SK-N-DZ (cell line): ENCODE results near the gene NYAP1.

Experiments used
- DNase-seq: peaks from one replicate; pipeline ENCODE4 v3.0.0-alpha.2; 2015; ENCODE audit warnings: low spot score

Gene NYAP1

GRCh38 chr7:100456562-100456961 lies 27.2 kb upstream of the NYAP1 start:
- DNase-seq = no peak

GRCh38 chr7:100457033-100457432 lies 26.7 kb upstream of the NYAP1 start:
- DNase-seq = no peak

DNA sequence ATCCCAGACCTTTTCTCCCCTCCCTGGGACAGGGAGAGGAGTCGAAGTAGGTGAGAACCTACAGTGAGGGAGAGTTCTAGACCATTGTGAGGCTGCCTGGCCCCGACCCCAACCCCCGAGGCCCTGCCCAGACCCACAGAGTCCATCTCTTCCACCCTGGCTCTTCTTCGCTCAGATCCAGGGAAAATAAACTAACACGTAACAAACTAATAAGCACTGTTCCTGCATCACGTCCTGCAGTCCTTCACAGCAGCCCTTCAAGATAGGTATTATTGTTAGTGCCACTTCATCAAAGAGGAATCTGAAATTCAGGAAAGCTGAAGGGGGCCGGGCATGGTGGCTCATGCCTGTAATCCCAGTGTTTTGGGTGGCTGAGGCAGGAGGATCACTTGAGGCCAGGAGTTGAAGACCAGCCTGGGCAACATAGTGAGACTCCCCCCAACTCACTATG lies 19.5 kb upstream of the NYAP1 start, which contains the start of gene SPACDR:
Gene SPACDR (minus strand): TSS at position 51 of the 451 bp plus-strand sequence. CDS start 235 bp downstream, outside the sequence.
- no peak for DNase-seq

DNA sequence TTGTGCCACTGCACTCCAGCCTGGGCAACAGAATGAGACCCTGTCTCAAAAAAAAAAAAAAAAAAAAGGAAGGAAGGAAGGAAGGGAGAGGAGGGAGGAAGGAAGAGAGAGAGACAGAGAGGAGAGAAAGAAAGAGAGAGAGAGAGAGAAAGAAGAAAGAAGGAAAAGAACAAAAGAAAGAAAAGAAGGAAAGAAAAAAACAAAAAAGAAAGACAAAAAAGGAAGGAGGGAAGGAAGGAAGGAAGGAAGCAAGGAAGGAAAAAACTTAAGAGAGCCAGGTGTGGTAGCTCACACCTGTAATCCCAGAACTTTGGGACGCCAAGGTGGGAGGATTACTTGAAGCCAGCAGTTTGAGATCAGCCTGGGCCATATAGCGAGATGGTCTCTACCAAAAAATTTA lies 18.9 kb upstream of the NYAP1 start:
- DNase-seq = no peak

DNA sequence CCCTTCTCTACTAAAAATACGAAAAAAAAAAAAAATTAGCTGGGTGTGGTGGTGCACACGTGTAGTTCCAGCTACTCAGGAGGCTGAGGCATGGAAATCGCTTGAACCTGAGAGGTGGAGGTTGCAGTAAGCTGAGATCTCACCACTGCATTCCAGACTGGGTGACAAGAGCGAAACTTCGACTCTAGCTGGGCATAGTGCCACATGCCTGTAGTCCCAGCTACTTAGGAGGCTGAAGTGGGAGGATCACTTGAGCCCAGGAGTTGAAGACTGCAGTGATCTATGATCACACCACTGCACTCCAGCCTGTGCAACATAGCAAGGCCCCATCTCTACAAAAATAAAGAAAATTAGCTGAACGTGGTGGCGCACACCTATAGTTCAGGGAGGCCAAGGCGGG lies 18.4 kb upstream of the NYAP1 start:
- DNase-seq = no peak

- peak; percentile 67 for DNase-seq
Observed at GRCh38 chr7:100465702-100466311, 17.9 kb upstream of the NYAP1 start.

- no peak for DNase-seq
Observed at GRCh38 chr7:100466653-100467605, 16.8 kb upstream of the NYAP1 start.

DNA sequence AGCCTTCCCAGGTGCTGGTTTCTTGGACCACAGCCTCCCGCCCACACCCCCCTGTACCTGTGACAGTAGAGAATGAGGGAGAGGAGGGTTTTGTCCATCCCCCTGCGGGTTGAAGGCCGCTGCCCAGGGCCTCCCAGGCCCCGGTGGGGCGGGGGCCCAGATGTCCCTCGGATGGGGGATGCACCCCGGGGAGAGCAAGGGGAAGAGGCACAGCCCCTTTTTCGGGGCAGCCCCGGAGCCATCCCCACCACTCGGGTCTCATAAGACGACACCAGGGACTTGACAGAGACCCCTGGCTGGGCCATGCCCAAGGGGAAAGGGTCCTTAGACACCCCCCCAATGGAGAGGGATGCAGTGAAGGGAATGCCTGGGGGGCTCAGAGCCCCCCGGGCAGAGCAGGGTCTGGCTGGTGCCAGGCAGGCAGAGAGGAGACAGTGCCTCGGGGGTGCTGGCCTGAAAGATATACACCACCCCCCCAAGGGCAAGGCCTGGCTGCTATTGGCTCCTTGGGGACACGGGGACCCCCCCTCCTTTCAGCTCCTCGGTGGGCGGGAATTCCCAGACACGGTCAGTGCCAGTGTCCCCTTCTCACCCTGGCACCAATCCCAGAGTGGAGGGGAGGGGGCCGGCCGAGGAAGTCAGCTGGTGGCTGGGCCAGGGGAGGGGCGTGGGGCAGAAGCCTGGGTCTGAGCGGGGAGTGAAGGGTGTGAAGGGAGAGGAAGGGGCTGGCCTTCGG lies 15.9 kb upstream of the NYAP1 start:
- no peak for DNase-seq

GRCh38 chr7:100469227-100470044 lies 14.3 kb upstream of the NYAP1 start:
- DNase-seq = peak; percentile 76

GRCh38 chr7:100471021-100471420 lies 12.7 kb upstream of the NYAP1 start:
- DNase-seq = no peak

DNA sequence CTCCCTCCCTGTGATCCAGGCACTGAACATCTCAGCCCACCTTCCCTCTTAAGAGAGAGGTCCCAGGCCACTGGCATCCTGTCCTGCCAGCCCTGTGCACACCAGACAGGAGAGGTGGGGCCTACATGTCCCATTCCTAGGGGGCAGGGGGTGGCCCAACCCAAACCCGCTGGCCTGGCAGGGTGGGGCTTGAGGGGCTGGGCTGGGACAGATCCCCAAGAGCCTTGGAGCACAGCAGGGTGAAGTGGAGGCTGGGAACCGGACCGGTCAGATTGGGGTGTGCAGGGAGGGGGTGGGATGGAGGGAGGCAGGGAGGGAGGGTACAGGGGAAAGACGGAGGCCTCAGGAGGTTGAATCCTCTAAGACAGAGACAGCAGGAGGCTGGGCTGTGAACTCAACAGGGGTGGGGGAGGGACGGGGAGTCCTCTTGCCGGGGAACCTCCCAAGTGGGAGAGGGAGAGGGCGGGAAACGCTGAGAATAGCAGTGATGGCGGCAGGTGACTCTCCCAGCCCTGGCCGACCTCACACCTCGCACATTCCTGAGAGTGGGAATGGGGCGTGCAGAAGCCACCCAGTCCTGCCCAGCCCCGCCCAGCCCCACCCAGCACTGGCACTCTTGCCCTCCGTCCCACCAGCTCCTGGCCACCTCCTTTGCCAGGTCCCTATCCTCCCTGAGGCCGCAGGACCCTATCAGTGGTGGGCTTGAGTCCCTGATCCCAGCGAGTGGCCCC lies 11.4 kb upstream of the NYAP1 start:
- DNase-seq = no peak

DNA sequence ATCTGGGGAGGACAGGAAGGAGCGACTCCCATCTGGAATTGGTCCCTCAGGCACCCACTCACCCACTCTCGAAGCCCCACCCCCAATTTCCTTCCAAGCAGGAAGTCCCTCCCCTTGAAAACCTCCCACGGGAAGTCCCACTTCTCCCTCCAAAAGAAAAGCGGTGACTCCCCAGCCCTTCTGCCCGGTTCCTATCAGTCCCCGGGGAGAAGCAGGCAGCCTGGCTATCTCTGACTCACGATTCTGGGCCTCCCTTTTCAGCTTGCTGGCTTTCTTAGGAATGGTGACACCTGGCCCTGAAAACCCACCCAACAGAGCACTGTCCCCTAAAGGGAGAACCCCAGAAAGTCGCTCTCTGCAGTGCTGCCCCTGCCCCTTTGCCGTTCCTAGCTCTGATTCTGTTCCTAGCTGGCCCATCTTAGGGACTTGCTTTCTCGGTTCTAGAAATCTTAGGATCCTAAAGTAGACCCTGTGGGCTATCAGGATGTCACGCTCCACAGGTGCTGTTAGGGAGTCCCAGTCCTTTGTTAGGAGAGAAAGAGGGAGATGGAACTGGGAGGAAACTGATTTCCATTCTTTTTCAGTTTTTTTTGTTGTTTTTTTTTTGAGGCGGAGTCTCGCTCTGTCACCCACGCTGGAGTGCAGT lies 10.8 kb upstream of the NYAP1 start:
- no peak for DNase-seq

- no peak for DNase-seq
Observed at GRCh38 chr7:100475549-100475948, 8.2 kb upstream of the NYAP1 start.

- no peak for DNase-seq
Observed at GRCh38 chr7:100476101-100476780, 7.5 kb upstream of the NYAP1 start.

GRCh38 chr7:100476903-100477870 lies 6.5 kb upstream of the NYAP1 start:
- no peak for DNase-seq

DNA sequence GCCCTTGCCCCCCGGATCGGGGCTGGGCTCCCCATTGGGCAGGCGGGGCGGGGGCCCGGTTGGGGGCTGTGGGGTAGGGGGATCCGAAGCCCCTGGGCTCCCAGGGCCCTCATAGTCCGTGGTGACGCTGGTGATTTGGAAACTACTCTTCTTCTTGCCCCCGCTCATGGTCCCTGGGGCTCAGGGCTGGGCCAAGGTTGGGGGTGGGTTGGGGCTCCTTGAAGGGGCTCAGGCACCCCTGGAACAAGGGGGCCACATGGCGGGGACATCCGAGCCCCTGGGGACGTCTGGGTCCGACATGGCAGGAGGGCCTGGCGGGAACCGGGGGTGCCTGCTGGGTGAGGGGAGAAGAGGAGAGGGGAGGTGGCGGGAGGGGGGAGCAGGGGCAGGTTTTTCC lies 5.9 kb upstream of the NYAP1 start:
- no peak for DNase-seq

DNA sequence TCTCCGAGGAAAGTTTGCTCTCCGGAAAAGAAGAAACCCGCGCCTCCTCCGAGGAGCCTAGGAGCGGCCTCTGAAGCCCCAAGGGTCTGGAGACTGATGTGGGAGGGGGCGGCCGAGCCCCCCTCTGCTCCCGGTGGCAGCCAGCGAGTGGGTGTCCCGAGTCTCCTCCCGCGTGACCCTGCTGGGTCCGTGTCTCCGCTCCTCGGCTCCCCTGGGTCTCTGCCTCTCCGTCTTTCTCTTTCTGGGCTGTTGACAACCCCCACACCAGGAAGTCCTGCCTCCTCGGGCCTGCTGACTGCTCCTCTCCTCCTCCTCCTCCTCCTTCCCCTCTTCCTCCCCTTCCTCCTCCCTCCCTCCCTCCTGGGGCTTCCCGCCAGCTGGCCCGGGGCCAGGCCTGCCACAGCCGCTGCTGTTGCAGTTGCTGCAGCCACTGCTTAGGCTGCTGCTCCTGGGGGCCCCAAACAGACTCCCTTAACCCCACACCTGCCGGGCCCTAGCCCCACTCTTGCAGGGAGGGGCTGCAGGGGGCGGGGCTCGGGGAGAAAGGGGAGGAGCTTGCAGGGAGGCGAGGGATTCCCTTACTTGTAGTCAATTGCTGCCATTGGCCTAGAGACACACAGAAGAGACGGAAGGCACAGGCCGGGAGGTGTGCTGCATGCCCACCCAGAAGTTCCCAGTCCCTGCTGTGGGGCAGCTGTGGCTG lies 4.6 kb upstream of the NYAP1 start, which contains the start of gene TSC22D4:
Gene TSC22D4 (minus strand): TSS at position 257 of the 703 bp plus-strand sequence. CDS start 1,176 bp downstream, outside the sequence.
- DNase-seq = peak; percentile 98
